Inferior parietal cortex (tissue), 1 donor: ENCODE measurements around the gene FOSB.

Source experiments
- DNase-seq: peaks from one replicate; pipeline ENCODE4 v3.0.0-alpha.2; 2016; ENCODE audit errors: extremely low spot score

FOSB gene

GRCh38 chr19:45442778-45443461 is 24.9 kb upstream of the FOSB start:
- DNase-seq = peak; percentile 58

GRCh38 chr19:45443462-45444317 is 24.1 kb upstream of the FOSB start:
- peak; percentile 73 for DNase-seq

- peak; percentile 72 for DNase-seq
Observed at GRCh38 chr19:45444318-45445041, 23.3 kb upstream of the FOSB start.

- no peak for DNase-seq
Observed at GRCh38 chr19:45445139-45445538, 22.7 kb upstream of the FOSB start.

GRCh38 chr19:45446295-45446694 is 21.5 kb upstream of the FOSB start:
- DNase-seq = no peak

- DNase-seq = no peak
Observed at GRCh38 chr19:45446944-45447343, 20.9 kb upstream of the FOSB start.

GRCh38 chr19:45448425-45448756 is 19.4 kb upstream of the FOSB start:
- DNase-seq = no peak

- no peak for DNase-seq
Observed at GRCh38 chr19:45448887-45449299, 18.9 kb upstream of the FOSB start.

- DNase-seq = no peak
Observed at GRCh38 chr19:45450012-45450333, 17.8 kb upstream of the FOSB start.

- DNase-seq = no peak
Observed at GRCh38 chr19:45451131-45451849, 16.5 kb upstream of the FOSB start.

- DNase-seq = no peak
Observed at GRCh38 chr19:45451850-45452387, 15.9 kb upstream of the FOSB start.

- DNase-seq = no peak
Observed at GRCh38 chr19:45455707-45456499, 11.9 kb upstream of the FOSB start.

- no peak for DNase-seq
Observed at GRCh38 chr19:45456500-45456815, 11.3 kb upstream of the FOSB start.

GRCh38 chr19:45457776-45458175 is 10.0 kb upstream of the FOSB start:
- DNase-seq = no peak

GRCh38 chr19:45460807-45461347 is 6.9 kb upstream of the FOSB start:
- DNase-seq = no peak

GRCh38 chr19:45462174-45462573 is 5.6 kb upstream of the FOSB start:
- no peak for DNase-seq

- no peak for DNase-seq
Observed at GRCh38 chr19:45463241-45463640, 4.6 kb upstream of the FOSB start.

- DNase-seq = no peak
Observed at GRCh38 chr19:45464274-45464673, 3.5 kb upstream of the FOSB start.

GRCh38 chr19:45464852-45465441 is 2.8 kb upstream of the FOSB start:
- no peak for DNase-seq

GRCh38 chr19:45467115-45467455 is 711 bp upstream of the FOSB start:
- DNase-seq = no peak
